Progenitor cell of endocrine pancreas (in vitro differentiated cells): Measurements from ENCODE around the gene UTS2B. TPM values are rescaled to one million over a fixed set of nuclear protein-coding genes. Genes with fewer than 3 reads are reported as not detected.

ENCODE experiments used
- DNase-seq: peaks from one replicate; pipeline ENCODE4 v3.0.0; 2021; ENCODE audit warnings: low spot score; ENCODE audit not compliant: unreplicated experiment
- H3K27ac Mint-ChIP-seq: 2 replicates; pipeline ENCODE4 v1.8.0; 2021; ENCODE audit warnings: mild to moderate bottlenecking, moderate library complexity, mixed read lengths
- H3K27me3 Mint-ChIP-seq: 2 replicates; pipeline ENCODE4 v1.8.0; 2021; ENCODE audit warnings: mixed read lengths
- H3K36me3 Mint-ChIP-seq: 2 replicates; pipeline ENCODE4 v1.8.0; 2022; ENCODE audit warnings: mixed read lengths; ENCODE audit not compliant: insufficient read depth
- H3K4me1 Mint-ChIP-seq: 2 replicates; pipeline ENCODE4 v1.8.0; 2021; ENCODE audit warnings: low read depth, mixed read lengths
- H3K4me3 Mint-ChIP-seq: 2 replicates; pipeline ENCODE4 v1.8.0; 2021; ENCODE audit warnings: low read depth, mild to moderate bottlenecking, moderate library complexity, mixed read lengths
- H3K9me3 Mint-ChIP-seq: 2 replicates; pipeline ENCODE4 v1.8.0; 2021; ENCODE audit warnings: low read depth, mixed read lengths
- CTCF ChIP-seq: fragments of 200-600 bp; sonication (generic); IDR thresholded peaks from one replicate; pipeline ENCODE4 v1.5.0; 2021; ENCODE audit warnings: antibody characterized with exemption, mild to moderate bottlenecking; ENCODE audit not compliant: unreplicated experiment
- total RNA-seq: library from RNA; stranded (reverse); gene quantifications from 2 replicates; pipeline ENCODE4 v1.2.1, GENCODE V29; 2021

The UTS2B gene
- total RNA-seq, 1 donor from 2014 or later = 0.62 TPM

GRCh38 chr3:191328383-191328961, 1.9 kb downstream of the UTS2B start:
- DNase-seq = no peak
- Mint-ChIP-seq H3K4me1 (peaks cover 34% of the 10 kb centered on the region), H3K4me3 (peak overlapping the region; percentile 86), H3K9me3 (no peaks in the 10 kb centered on the region), H3K36me3 (no peaks in the 10 kb centered on the region), H3K27me3 (no peaks in the 10 kb centered on the region), H3K27ac (peak overlapping the region; percentile 97)
- TF ChIP-seq CTCF = no peak

GRCh38 chr3:191327526-191327925, 2.8 kb downstream of the UTS2B start:
- no peaks in the 10 kb centered on the region for H3K9me3 Mint-ChIP-seq
- H3K4me1 Mint-ChIP-seq = peaks cover 28% of the 10 kb centered on the region
- H3K36me3 Mint-ChIP-seq = no peaks in the 10 kb centered on the region
- H3K27ac Mint-ChIP-seq = no peak overlapping the region
- peak overlapping the region; percentile 86 for H3K4me3 Mint-ChIP-seq
- no peak for TF ChIP-seq CTCF
- H3K27me3 Mint-ChIP-seq = no peaks in the 10 kb centered on the region
- DNase-seq = no peak

GRCh38 chr3:191324936-191325335, 5.4 kb downstream of the UTS2B start:
- Mint-ChIP-seq H3K27ac (no peak overlapping the region), H3K36me3 (no peaks in the 10 kb centered on the region), H3K4me3 (no peak overlapping the region), H3K27me3 (no peaks in the 10 kb centered on the region), H3K4me1 (peaks cover 9% of the 10 kb centered on the region), H3K9me3 (no peaks in the 10 kb centered on the region)
- TF ChIP-seq CTCF = no peak
- no peak for DNase-seq

GRCh38 chr3:191321019-191321767, 9.1 kb downstream of the UTS2B start:
- DNase-seq = no peak
- no peak for TF ChIP-seq CTCF
- Mint-ChIP-seq H3K36me3 (no peaks in the 10 kb centered on the region), H3K27ac (no peak overlapping the region), H3K4me1 (no peaks in the 10 kb centered on the region), H3K27me3 (no peaks in the 10 kb centered on the region), H3K4me3 (no peak overlapping the region), H3K9me3 (peaks cover 1% of the 10 kb centered on the region)

- Mint-ChIP-seq H3K4me3 (no peak overlapping the region), H3K9me3 (peaks cover 4% of the 10 kb centered on the region), H3K27ac (no peak overlapping the region), H3K4me1 (no peaks in the 10 kb centered on the region), H3K27me3 (no peaks in the 10 kb centered on the region), H3K36me3 (no peaks in the 10 kb centered on the region)
- TF ChIP-seq CTCF = no peak
- DNase-seq = no peak
Measured at GRCh38 chr3:191320316-191320715, 10.0 kb downstream of the UTS2B start.
